ENCODE results near the gene MRPL22.

DNA sequence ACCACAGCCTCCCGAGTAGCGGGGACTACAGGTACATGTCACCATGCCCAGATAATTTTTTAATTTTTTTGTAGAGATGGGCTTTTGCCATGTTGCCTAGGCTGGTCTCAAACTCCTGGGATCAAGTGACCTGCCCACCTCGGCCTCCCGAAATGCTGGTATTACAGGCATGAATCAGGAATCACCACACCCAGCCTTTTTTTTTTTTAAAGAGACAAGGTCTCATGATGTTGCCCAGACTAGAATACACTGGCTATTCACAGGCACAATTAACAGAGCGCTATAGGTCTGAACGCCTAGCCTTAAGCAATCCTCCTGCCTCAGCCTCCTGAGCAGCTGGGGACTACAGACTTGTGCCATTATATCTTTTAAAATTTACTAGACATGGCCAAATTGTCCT is 39.0 kb upstream of the MRPL22 start:
- TF ChIP-seq CTCF (IDR thresholded peaks at IDR 0.05) (no peak), POLR2AphosphoS5 (IDR thresholded peaks at IDR 0.05) (no peak), POLR2A (IDR thresholded peaks at IDR 0.05) (no peak)
